OCI-M2 (cell line): ENCODE measurements around the gene STX8.

Source experiments
- DNase-seq: peaks from one replicate; lab custom pipeline; 2025; ENCODE audit not compliant: unreplicated experiment; lab: John Stamatoyannopoulos, UW

The STX8 gene

GRCh38 chr17:9242497-9242881 is 333.1 kb downstream of the STX8 start:
- DNase-seq = no peak

- DNase-seq = no peak
These were observed 333.7 kb downstream of the STX8 start for GRCh38 chr17:9241774-9242496.

GRCh38 chr17:9241371-9241712 is 334.3 kb downstream of the STX8 start:
- no peak for DNase-seq

- no peak for DNase-seq
These were observed 334.8 kb downstream of the STX8 start for GRCh38 chr17:9240659-9241370.

GRCh38 chr17:9239793-9240658 is 335.6 kb downstream of the STX8 start:
- DNase-seq = no peak

GRCh38 chr17:9239246-9239792 is 336.3 kb downstream of the STX8 start:
- no peak for DNase-seq

GRCh38 chr17:9238340-9239245 is 337.0 kb downstream of the STX8 start:
- DNase-seq = no peak

GRCh38 chr17:9237661-9238301 is 337.8 kb downstream of the STX8 start:
- DNase-seq = no peak

- DNase-seq = no peak
These were observed 338.6 kb downstream of the STX8 start for GRCh38 chr17:9237053-9237410.

- DNase-seq = no peak
These were observed 339.2 kb downstream of the STX8 start for GRCh38 chr17:9236286-9237052.

- DNase-seq = no peak
These were observed 340.3 kb downstream of the STX8 start for GRCh38 chr17:9235346-9235745.

GRCh38 chr17:9234389-9234945 is 341.2 kb downstream of the STX8 start:
- DNase-seq = no peak

- DNase-seq = no peak
These were observed 341.9 kb downstream of the STX8 start for GRCh38 chr17:9233761-9234160.

- no peak for DNase-seq
These were observed 342.4 kb downstream of the STX8 start for GRCh38 chr17:9233271-9233599.

- no peak for DNase-seq
These were observed 342.9 kb downstream of the STX8 start for GRCh38 chr17:9232591-9233270.

GRCh38 chr17:9232155-9232475 is 343.5 kb downstream of the STX8 start:
- no peak for DNase-seq

GRCh38 chr17:9231449-9232154 is 344.0 kb downstream of the STX8 start:
- DNase-seq = no peak

GRCh38 chr17:9230861-9231260 is 344.8 kb downstream of the STX8 start:
- no peak for DNase-seq
